Measurements from ENCODE around the gene BTNL2. TPM values are rescaled to one million over a fixed set of nuclear protein-coding genes. Genes with fewer than 3 reads are reported as not detected.
"Not testable (repeated sequence)": the region's sequence is repeated elsewhere in the genome, so short reads cannot be mapped to it uniquely, and the experiment has no call there.

The BTNL2 gene
- not detected for polyA plus RNA-seq (ENCODE audit: low read depth in 6 of 6)

DNA sequence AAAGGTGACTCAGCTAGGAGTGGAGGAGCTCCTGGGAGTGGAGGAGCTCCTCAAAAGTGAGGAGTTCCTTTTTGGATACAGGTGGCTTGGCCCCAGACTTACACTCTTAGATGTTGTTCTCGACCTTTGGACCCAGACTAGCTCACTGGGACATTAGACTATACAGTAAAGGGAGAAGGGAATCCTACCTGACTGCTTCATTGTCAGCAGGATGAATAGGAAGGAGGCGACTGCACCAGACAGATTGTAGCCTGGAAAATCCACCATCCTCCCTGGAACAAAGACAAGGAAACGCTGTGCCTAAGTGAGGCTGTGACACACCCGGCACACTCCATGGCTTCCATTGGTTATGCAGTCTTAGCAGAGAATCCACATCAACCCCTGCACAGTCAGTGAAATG lies at the start of gene BTNL2:
Gene BTNL2, minus strand, starts transcription at position 325 of the 400 bp plus-strand sequence. Its CDS starts 58 bp downstream, at position 267.
- Mint-ChIP-seq H3K36me3 (no peaks in the 10 kb centered on the region), H3K4me1 (peaks cover 0 to 5% (median 0%) of the 10 kb centered on the region in 3 donors), H3K27ac (no peak within 1 kb of the TSS), H3K9me3 (no peaks in the 10 kb centered on the region), H3K27me3 (peaks cover 15 to 53% (median 28%) of the 10 kb centered on the region in 3 donors), H3K4me3 (no peak within 1 kb of the TSS)
- DNase-seq, result no peak
- ATAC-seq (ENCODE audit: low read depth in 2 of 2), result no peak

GRCh38 chr6:32449088-32449736 lies 42.2 kb upstream of the BTNL2 start:
- H3K4me3 Mint-ChIP-seq, result peak overlapping the region in 1 of 8 donors; percentile 57
- peaks cover 25 to 32% of the 10 kb centered on the region in 2 donors for H3K36me3 Mint-ChIP-seq
- ATAC-seq (ENCODE audit: low read depth in 2 of 2) (no peak), DNase-seq (no peak)
- peaks cover 48 to 56% (median 51%) of the 10 kb centered on the region in 3 donors for H3K4me1 Mint-ChIP-seq
- H3K27me3 Mint-ChIP-seq, result no peaks in the 10 kb centered on the region
- peak overlapping the region in 1 of 6 donors; percentile 25 for H3K27ac Mint-ChIP-seq
- peaks cover 14 to 27% (median 19%) of the 10 kb centered on the region in 7 donors for H3K9me3 Mint-ChIP-seq

DNA sequence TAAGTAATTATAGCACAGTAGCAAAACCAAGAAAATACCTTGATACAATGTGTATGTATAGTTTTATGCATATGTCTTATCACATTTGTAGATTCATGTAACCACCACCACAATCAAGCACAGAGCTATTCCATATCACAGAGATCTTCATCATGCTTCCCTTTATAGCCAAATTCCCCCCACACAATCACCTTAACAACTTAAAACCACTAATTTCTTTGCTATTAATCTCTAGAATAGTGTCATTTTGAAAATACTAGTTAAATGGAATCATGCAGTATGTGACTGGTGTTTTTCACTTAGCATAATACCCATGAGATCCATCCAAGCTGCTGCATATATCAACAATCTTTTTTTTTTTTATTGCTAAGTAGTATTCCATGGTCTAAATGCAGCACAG lies 41.0 kb upstream of the BTNL2 start:
- Mint-ChIP-seq H3K4me1 (peaks cover 60 to 69% (median 64%) of the 10 kb centered on the region in 3 donors), H3K9me3 (peaks cover 12 to 27% (median 17%) of the 10 kb centered on the region in 7 donors), H3K4me3 (no peak overlapping the region), H3K27ac (peak overlapping the region in 5 of 6 donors; percentile 4 to 74 (median 25)), H3K36me3 (peaks cover 37 to 45% of the 10 kb centered on the region in 2 donors), H3K27me3 (no peaks in the 10 kb centered on the region)
- DNase-seq (no peak), ATAC-seq (ENCODE audit: low read depth in 2 of 2) (no peak)

DNA sequence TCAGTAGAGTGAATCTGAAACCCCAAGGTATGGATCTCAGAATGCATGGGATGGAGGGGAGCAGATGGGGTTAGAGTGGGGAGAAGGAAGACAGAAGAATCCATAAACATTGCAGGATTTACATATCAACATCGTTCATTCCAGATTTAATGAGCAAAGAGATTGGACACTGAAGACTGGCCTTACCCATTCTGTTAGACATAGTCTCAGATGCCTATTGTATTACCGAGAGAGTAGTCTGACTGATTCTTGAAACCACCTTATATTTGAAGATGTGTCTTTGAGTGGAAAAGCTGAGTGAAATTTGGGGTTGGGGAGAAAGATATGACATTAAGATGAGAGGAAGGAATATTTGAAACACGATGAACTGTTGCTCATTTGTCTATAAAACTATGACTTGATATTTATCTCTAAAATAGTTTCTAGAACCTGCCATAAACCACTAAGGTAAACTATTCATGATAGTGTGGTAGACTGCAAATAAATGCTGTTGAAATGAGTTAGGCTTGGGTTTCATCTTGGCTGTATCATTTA lies 38.4 kb upstream of the BTNL2 start:
- Mint-ChIP-seq H3K9me3 (peaks cover 0 to 7% (median 2%) of the 10 kb centered on the region in 7 donors), H3K27me3 (no peaks in the 10 kb centered on the region), H3K27ac (peak overlapping the region; percentile 16 to 100 (median 86)), H3K4me1 (peaks cover 62 to 80% (median 71%) of the 10 kb centered on the region in 3 donors), H3K36me3 (peaks cover 52 to 54% of the 10 kb centered on the region in 2 donors), H3K4me3 (peak overlapping the region in 6 of 8 donors; percentile 9 to 99 (median 78))
- ATAC-seq (ENCODE audit: low read depth in 2 of 2) (peak in 1 of 2 donors; percentile 11), DNase-seq (no peak)

GRCh38 chr6:32444433-32444832 lies 37.5 kb upstream of the BTNL2 start:
- H3K9me3 Mint-ChIP-seq, result peaks cover 0 to 7% (median 2%) of the 10 kb centered on the region in 7 donors
- peak overlapping the region in 7 of 8 donors; percentile 9 to 99 (median 96) for H3K4me3 Mint-ChIP-seq
- H3K27ac Mint-ChIP-seq, result peak overlapping the region in 5 of 6 donors; percentile 74 to 100 (median 90)
- DNase-seq (no peak), ATAC-seq (ENCODE audit: low read depth in 2 of 2) (no peak)
- H3K4me1 Mint-ChIP-seq, result peaks cover 62 to 76% (median 63%) of the 10 kb centered on the region in 3 donors
- H3K36me3 Mint-ChIP-seq, result peaks cover 60 to 63% of the 10 kb centered on the region in 2 donors
- H3K27me3 Mint-ChIP-seq, result no peaks in the 10 kb centered on the region

DNA sequence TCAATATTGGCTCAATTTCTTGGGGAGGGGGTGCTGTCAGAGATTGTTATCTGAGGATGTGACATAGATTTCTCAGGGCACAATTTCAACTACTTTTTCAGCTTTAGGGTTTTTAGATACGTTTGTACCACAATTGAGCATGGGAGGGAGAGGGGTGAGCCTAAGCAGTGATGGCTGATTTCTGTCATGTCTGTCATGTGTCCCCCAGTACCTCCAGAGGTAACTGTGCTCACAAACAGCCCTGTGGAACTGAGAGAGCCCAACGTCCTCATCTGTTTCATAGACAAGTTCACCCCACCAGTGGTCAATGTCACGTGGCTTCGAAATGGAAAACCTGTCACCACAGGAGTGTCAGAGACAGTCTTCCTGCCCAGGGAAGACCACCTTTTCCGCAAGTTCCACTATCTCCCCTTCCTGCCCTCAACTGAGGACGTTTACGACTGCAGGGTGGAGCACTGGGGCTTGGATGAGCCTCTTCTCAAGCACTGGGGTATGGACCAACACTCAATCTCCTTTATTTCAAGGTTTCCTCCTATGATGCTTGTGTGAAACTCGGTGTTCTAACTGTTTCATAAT lies 36.1 kb upstream of the BTNL2 start:
- H3K9me3 Mint-ChIP-seq, result peaks cover 0 to 6% (median 3%) of the 10 kb centered on the region in 7 donors
- peak overlapping the region; percentile 95 to 100 (median 98) for H3K4me3 Mint-ChIP-seq
- H3K36me3 Mint-ChIP-seq, result peaks cover 65 to 70% of the 10 kb centered on the region in 2 donors
- ATAC-seq (ENCODE audit: low read depth in 2 of 2) (no peak), DNase-seq (no peak)
- H3K27me3 Mint-ChIP-seq, result no peaks in the 10 kb centered on the region
- peaks cover 60 to 79% (median 67%) of the 10 kb centered on the region in 3 donors for H3K4me1 Mint-ChIP-seq
- H3K27ac Mint-ChIP-seq, result peak overlapping the region; percentile 73 to 100 (median 100)

DNA sequence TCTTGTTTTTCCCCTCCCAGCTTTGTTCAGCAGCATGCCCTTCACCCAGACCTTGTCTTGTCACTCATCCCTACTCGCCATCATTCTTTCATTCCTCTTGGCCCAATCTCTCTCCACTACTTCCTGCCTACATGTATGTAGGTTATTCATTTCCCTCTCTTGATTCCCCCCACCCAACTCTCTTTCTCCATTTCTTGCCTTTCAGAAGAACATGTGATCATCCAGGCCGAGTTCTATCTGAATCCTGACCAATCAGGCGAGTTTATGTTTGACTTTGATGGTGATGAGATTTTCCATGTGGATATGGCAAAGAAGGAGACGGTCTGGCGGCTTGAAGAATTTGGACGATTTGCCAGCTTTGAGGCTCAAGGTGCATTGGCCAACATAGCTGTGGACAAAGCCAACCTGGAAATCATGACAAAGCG lies 35.3 kb upstream of the BTNL2 start:
- peaks cover 63 to 77% (median 74%) of the 10 kb centered on the region in 3 donors for H3K4me1 Mint-ChIP-seq
- H3K4me3 Mint-ChIP-seq, result peak overlapping the region; percentile 95 to 100 (median 98)
- peaks cover 0 to 8% (median 4%) of the 10 kb centered on the region in 7 donors for H3K9me3 Mint-ChIP-seq
- H3K27ac Mint-ChIP-seq, result peak overlapping the region; percentile 99 to 100 (median 100)
- no peak for DNase-seq
- no peak for ATAC-seq (ENCODE audit: low read depth in 2 of 2)
- no peaks in the 10 kb centered on the region for H3K27me3 Mint-ChIP-seq
- peaks cover 65 to 70% of the 10 kb centered on the region in 2 donors for H3K36me3 Mint-ChIP-seq

DNA sequence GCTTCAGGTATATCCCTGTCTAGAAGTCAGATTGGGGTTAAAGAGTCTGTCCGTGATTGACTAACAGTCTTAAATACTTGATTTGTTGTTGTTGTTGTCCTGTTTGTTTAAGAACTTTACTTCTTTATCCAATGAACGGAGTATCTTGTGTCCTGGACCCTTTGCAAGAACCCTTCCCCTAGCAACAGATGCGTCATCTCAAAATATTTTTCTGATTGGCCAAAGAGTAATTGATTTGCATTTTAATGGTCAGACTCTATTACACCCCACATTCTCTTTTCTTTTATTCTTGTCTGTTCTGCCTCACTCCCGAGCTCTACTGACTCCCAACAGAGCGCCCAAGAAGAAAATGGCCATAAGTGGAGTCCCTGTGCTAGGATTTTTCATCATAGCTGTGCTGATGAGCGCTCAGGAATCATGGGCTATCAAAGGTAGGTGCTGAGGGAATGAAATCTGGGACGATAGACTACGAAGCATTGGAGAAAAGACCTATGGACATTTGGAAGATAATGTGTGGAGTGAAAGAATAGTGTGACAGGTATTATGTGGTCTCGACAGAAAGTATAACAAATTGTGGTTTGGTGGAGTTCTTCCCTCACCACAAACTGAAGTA lies 32.7 kb upstream of the BTNL2 start, which contains the start of gene HLA-DRA:
Gene HLA-DRA, plus strand, starts transcription at position 286 of the 613 bp plus-strand sequence. Its CDS starts 64 bp downstream, at position 350.
- peaks cover 55 to 59% of the 10 kb centered on the region in 2 donors for H3K36me3 Mint-ChIP-seq
- peak within 1 kb of the TSS; percentile 95 to 100 (median 98) for H3K4me3 Mint-ChIP-seq
- H3K9me3 Mint-ChIP-seq, result peaks cover 0 to 8% (median 4%) of the 10 kb centered on the region in 7 donors
- ATAC-seq (ENCODE audit: low read depth in 2 of 2) (peak; percentile 63 to 68), DNase-seq (peak; percentile 95)
- H3K27ac Mint-ChIP-seq, result peak within 1 kb of the TSS; percentile 99 to 100 (median 100)
- peaks cover 69 to 83% (median 77%) of the 10 kb centered on the region in 3 donors for H3K4me1 Mint-ChIP-seq
- no peaks in the 10 kb centered on the region for H3K27me3 Mint-ChIP-seq

- Mint-ChIP-seq H3K4me1 (peaks cover 66 to 80% (median 74%) of the 10 kb centered on the region in 3 donors), H3K36me3 (peaks cover 49 to 54% of the 10 kb centered on the region in 2 donors), H3K4me3 (peak overlapping the region; percentile 95 to 100 (median 98)), H3K27ac (peak overlapping the region; percentile 99 to 100 (median 100)), H3K9me3 (peaks cover 0 to 8% (median 4%) of the 10 kb centered on the region in 7 donors), H3K27me3 (no peaks in the 10 kb centered on the region)
- DNase-seq (no peak), ATAC-seq (ENCODE audit: low read depth in 2 of 2) (no peak)
Observed at GRCh38 chr6:32439139-32439538, 32.2 kb upstream of the BTNL2 start.

- peaks cover 31 to 34% of the 10 kb centered on the region in 2 donors for H3K36me3 Mint-ChIP-seq
- H3K27ac Mint-ChIP-seq, result peak overlapping the region; percentile 99 to 100 (median 100)
- peak overlapping the region; percentile 36 to 100 (median 90) for H3K4me3 Mint-ChIP-seq
- peaks cover 52 to 69% (median 61%) of the 10 kb centered on the region in 3 donors for H3K4me1 Mint-ChIP-seq
- DNase-seq (peak; percentile 87), ATAC-seq (ENCODE audit: low read depth in 2 of 2) (peak; percentile 69 to 72)
- H3K27me3 Mint-ChIP-seq, result no peaks in the 10 kb centered on the region
- peaks cover 0 to 8% (median 4%) of the 10 kb centered on the region in 7 donors for H3K9me3 Mint-ChIP-seq
Observed at GRCh38 chr6:32436995-32437836, 30.2 kb upstream of the BTNL2 start.

- Mint-ChIP-seq H3K4me1 (peaks cover 44 to 59% (median 55%) of the 10 kb centered on the region in 3 donors), H3K4me3 (peak overlapping the region in 5 of 8 donors; percentile 76 to 99 (median 90)), H3K36me3 (peaks cover 21 to 24% of the 10 kb centered on the region in 2 donors), H3K27me3 (no peaks in the 10 kb centered on the region), H3K27ac (peak overlapping the region; percentile 99 to 100 (median 100)), H3K9me3 (peaks cover 0 to 8% (median 4%) of the 10 kb centered on the region in 7 donors)
- ATAC-seq (ENCODE audit: low read depth in 2 of 2), result no peak
- DNase-seq, result no peak
Observed at GRCh38 chr6:32436186-32436585, 29.2 kb upstream of the BTNL2 start.

DNA sequence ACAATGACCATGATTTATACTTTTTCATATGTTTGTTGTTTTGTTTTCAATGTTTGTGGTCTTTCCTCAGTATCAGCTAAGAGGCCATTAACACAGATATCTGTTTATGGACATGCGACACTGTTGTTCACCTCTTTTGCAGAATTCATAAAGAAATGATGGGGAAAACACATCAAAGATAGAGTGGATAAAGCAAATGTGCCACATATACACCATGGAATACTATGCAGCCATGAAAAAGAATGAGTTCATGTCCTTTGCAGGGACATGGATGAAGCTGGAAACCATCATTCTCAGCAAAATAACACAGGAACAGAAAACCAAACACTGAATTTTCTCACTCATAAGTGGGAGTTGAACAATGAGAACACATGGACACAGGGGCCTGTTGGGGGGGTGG lies 27.0 kb upstream of the BTNL2 start:
- Mint-ChIP-seq H3K4me1 (peaks cover 31 to 49% (median 43%) of the 10 kb centered on the region in 3 donors), H3K27ac (peak overlapping the region in 2 of 6 donors; percentile 10 to 100)
- H3K4me3 Mint-ChIP-seq; ATAC-seq (ENCODE audit: low read depth in 2 of 2); H3K9me3 Mint-ChIP-seq; DNase-seq; H3K27me3 Mint-ChIP-seq; H3K36me3 Mint-ChIP-seq: not testable (repeated sequence)
